H1 (cell line): ENCODE data around the gene ARPC4. TPM values are rescaled to one million over a fixed set of nuclear protein-coding genes. Genes with fewer than 3 reads are reported as not detected.

Experiments used
- CTCF ChIA-PET: fragments of 300-600 bp; sonication (Branson Sonifier 250); formaldehyde crosslinking; loops from one replicate; lab custom pipeline; 2021; ENCODE audit not compliant: partially characterized antibody; lab: Charles Lee
- POLR2A ChIA-PET: fragments of 300-600 bp; sonication (Branson Sonifier 250); formaldehyde crosslinking; loops from one replicate; lab custom pipeline; 2021; ENCODE audit warnings: inconsistent platforms; ENCODE audit not compliant: partially characterized antibody; lab: Charles Lee
- DNase-seq, 2 experiments: peaks; one replicate each; pipeline versions ENCODE4 v3.0.0 to v3.0.0-alpha.2; 2010 to 2022; ENCODE audit warnings: low spot score in 2 of 2, low read depth in 1 of 2, mixed read lengths in 1 of 2
- FAIRE-seq: peaks from 2 replicates; lab custom pipeline; 2011; peaks lifted over from hg19 to GRCh38; lab: Jason Lieb, UNC
- H2AFZ ChIP-seq: 2 replicates; pipeline ENCODE4 v1.8.1; 2012; ENCODE audit warnings: low read length, inconsistent platforms
- H2AK5ac ChIP-seq: 2 replicates; pipeline ENCODE4 v1.6.1; 2013; ENCODE audit warnings: low read depth, low read length
- H2BK120ac ChIP-seq: replicated peaks from 2 replicates; pipeline ENCODE3; 2013; ENCODE audit warnings: low read depth, low read length, inconsistent platforms
- H2BK12ac ChIP-seq: 2 replicates; pipeline ENCODE4 v1.6.1; 2013; ENCODE audit warnings: low read depth, low read length
- H2BK15ac ChIP-seq: 2 replicates; pipeline ENCODE4 v1.6.1; 2013; ENCODE audit warnings: low read length
- H2BK20ac ChIP-seq: 2 replicates; pipeline ENCODE4 v1.6.1; 2013; ENCODE audit warnings: low read length
- H2BK5ac ChIP-seq: 2 replicates; pipeline ENCODE4 v1.6.1; 2013; ENCODE audit warnings: low read depth, low read length
- H3K14ac ChIP-seq: 2 replicates; pipeline ENCODE4 v1.6.1; 2013; ENCODE audit warnings: inconsistent platforms; ENCODE audit not compliant: insufficient read length
- H3K18ac ChIP-seq: 2 replicates; pipeline ENCODE4 v1.6.1; 2013; ENCODE audit warnings: low read length; ENCODE audit errors: extremely low read depth
- H3K23ac ChIP-seq: 2 replicates; pipeline ENCODE4 v1.6.1; 2013; ENCODE audit warnings: inconsistent platforms; ENCODE audit not compliant: insufficient read length
- H3K23me2 ChIP-seq: 2 replicates; pipeline ENCODE4 v1.6.1; 2013; ENCODE audit warnings: low read depth, low read length
- H3K27ac ChIP-seq: 2 replicates; pipeline ENCODE4 v1.6.1; 2011; ENCODE audit warnings: low read depth, low read length, inconsistent platforms
- H3K27me3 ChIP-seq, 4 experiments: replicated peaks in 1 of 4; 1 replicate in 1 of 4; 2 replicates in 3 of 4; pipeline versions ENCODE4 v1.6.1 to v1.8.1; 2011 to 2013; ENCODE audit warnings: low read length in 3 of 4, mild to moderate bottlenecking in 3 of 4, inconsistent platforms in 2 of 4, mixed read lengths in 2 of 4, moderate library complexity in 1 of 4; ENCODE audit not compliant: control insufficient read depth in 3 of 4, insufficient read depth in 3 of 4; ENCODE audit errors: extremely low read depth in 1 of 4
- H3K36me3 ChIP-seq, 4 experiments: 2 replicates each; pipeline versions ENCODE4 v1.6.1 to v1.8.1; 2011 to 2013; ENCODE audit warnings: mild to moderate bottlenecking in 4 of 4, low read length in 3 of 4, moderate library complexity in 2 of 4, control low read depth in 1 of 4, inconsistent platforms in 1 of 4; ENCODE audit not compliant: insufficient read depth in 4 of 4, control insufficient read depth in 2 of 4
- H3K4ac ChIP-seq: replicated peaks from 2 replicates; pipeline ENCODE3; 2013; ENCODE audit warnings: low read length, low read depth, mixed read lengths, inconsistent platforms; ENCODE audit not compliant: insufficient read length
- H3K4me1 ChIP-seq, 4 experiments: replicated peaks in 1 of 4; 1 replicate in 1 of 4; 2 replicates in 3 of 4; pipeline versions ENCODE4 v1.6.1 to v1.8.1; 2011 to 2013; ENCODE audit warnings: low read length in 3 of 4, inconsistent platforms in 2 of 4, mixed read lengths in 1 of 4; ENCODE audit not compliant: insufficient read depth in 4 of 4, control insufficient read depth in 3 of 4
- H3K4me2 ChIP-seq, 2 experiments: 2 replicates each; pipeline versions ENCODE4 v1.6.1 to v1.8.1; 2011 to 2013; ENCODE audit warnings: low read depth in 2 of 2, low read length in 2 of 2, control low read depth in 1 of 2, inconsistent platforms in 1 of 2, mild to moderate bottlenecking in 1 of 2; ENCODE audit not compliant: insufficient read depth in 1 of 2
- H3K4me3 ChIP-seq, 4 experiments: fragments of 200-600, 300-600 bp in 1 of 4; sonication (generic), shearing (Covaris generic), sonication (Bioruptor Twin) in 1 of 4; 2 replicates each; pipeline versions ENCODE4 v1.5.1 to v1.8.1; 2011 to 2016; ENCODE audit warnings: low read length in 4 of 4, low read depth in 3 of 4, control low read depth in 2 of 4, inconsistent platforms in 2 of 4, mild to moderate bottlenecking in 2 of 4, mixed read lengths in 1 of 4, moderate library complexity in 1 of 4; ENCODE audit not compliant: insufficient read depth in 2 of 4; ENCODE audit errors: extremely low read depth in 1 of 4
- H3K56ac ChIP-seq: replicated peaks from 2 replicates; pipeline ENCODE3; 2013; ENCODE audit warnings: low read depth, mild to moderate bottlenecking, mixed read lengths, low read length, inconsistent platforms; ENCODE audit not compliant: insufficient read length
- H3K79me1 ChIP-seq: 2 replicates; pipeline ENCODE4 v1.6.1; 2013; ENCODE audit warnings: low read depth, low read length, control low read depth
- H3K79me2 ChIP-seq, 2 experiments: 2 replicates each; pipeline versions ENCODE4 v1.6.1 to v1.8.1; 2012 to 2013; ENCODE audit warnings: low read length in 2 of 2, mild to moderate bottlenecking in 2 of 2, inconsistent platforms in 1 of 2; ENCODE audit not compliant: insufficient read depth in 2 of 2, control insufficient read depth in 1 of 2
- H3K9ac ChIP-seq, 4 experiments: replicated peaks in 1 of 4; 1 replicate in 1 of 4; 2 replicates in 3 of 4; pipeline versions ENCODE4 v1.6.1 to v1.8.1; 2011 to 2013; ENCODE audit warnings: low read depth in 3 of 4, low read length in 3 of 4, control low read depth in 2 of 4, mild to moderate bottlenecking in 2 of 4, moderate library complexity in 2 of 4, inconsistent platforms in 1 of 4; ENCODE audit errors: extremely low read depth in 1 of 4
- H3K9me3 ChIP-seq, 2 experiments: 2 replicates each; pipeline versions ENCODE4 v1.6.1 to v1.8.1; 2012 to 2013; ENCODE audit warnings: mild to moderate bottlenecking in 2 of 2, moderate library complexity in 2 of 2, control low read depth in 1 of 2, inconsistent platforms in 1 of 2, low read depth in 1 of 2, low read length in 1 of 2, mixed read lengths in 1 of 2; ENCODE audit not compliant: insufficient read depth in 2 of 2
- H4K20me1 ChIP-seq, 2 experiments: replicated peaks in 1 of 2; 2 replicates each; pipeline versions ENCODE3 to v1.8.1; 2011 to 2013; ENCODE audit warnings: inconsistent platforms in 2 of 2, low read length in 2 of 2, mild to moderate bottlenecking in 1 of 2; ENCODE audit not compliant: insufficient read depth in 2 of 2, control insufficient read depth in 1 of 2
- H4K5ac ChIP-seq: 2 replicates; pipeline ENCODE4 v1.6.1; 2013; ENCODE audit warnings: low read length, low read depth, mixed read lengths, inconsistent platforms; ENCODE audit not compliant: insufficient read length
- H4K8ac ChIP-seq: 2 replicates; pipeline ENCODE4 v1.8.0; 2013; ENCODE audit warnings: mild to moderate bottlenecking, moderate library complexity, low read length, inconsistent platforms; ENCODE audit not compliant: insufficient read depth; ENCODE audit errors: extremely low read depth
- H4K91ac ChIP-seq: replicated peaks from 2 replicates; pipeline ENCODE3; 2013; ENCODE audit warnings: low read length, mixed read lengths, inconsistent platforms; ENCODE audit not compliant: insufficient read length
- ATF2 ChIP-seq: IDR thresholded peaks from 2 replicates; pipeline ENCODE4 v1.6.1; 2012; ENCODE audit warnings: low read length, inconsistent platforms
- CREB1 ChIP-seq: IDR thresholded peaks from 2 replicates; pipeline ENCODE4 v1.6.1; 2012; ENCODE audit warnings: inconsistent platforms
- HDAC2 ChIP-seq, 2 experiments: fragments of 300-600 bp in 1 of 2; sonication (generic) in 1 of 2; IDR thresholded peaks; 2 replicates each; pipeline ENCODE4 v1.6.1; 2011 to 2012; ENCODE audit warnings: low read depth in 2 of 2, low read length in 2 of 2, mild to moderate bottlenecking in 2 of 2, moderate library complexity in 2 of 2, borderline replicate concordance in 1 of 2, inconsistent platforms in 1 of 2
- JUND ChIP-seq: IDR thresholded peaks from 2 replicates; pipeline ENCODE4 v1.6.1; 2011; ENCODE audit warnings: mild to moderate bottlenecking, improper control_type of control experiment, low read length
- WGBS, 2 experiments: shearing (Covaris generic) in 1 of 2; methylation state at CpG; one replicate each; pipeline versions ENCODE4 v1.1.6 to v1.1.7; 2013 to 2015; ENCODE audit warnings: low lambda C conversion rate in 2 of 2, mixed read lengths in 2 of 2, inconsistent platforms in 1 of 2, low coverage in 1 of 2, missing lambda C conversion rate in 1 of 2; ENCODE audit not compliant: insufficient replicate concordance in 2 of 2, insufficient coverage in 1 of 2, insufficient read length in 1 of 2; ENCODE audit errors: extremely low coverage in 1 of 2, missing lambda C conversion rate in 1 of 2; 5-methylcytosine and 5-hydroxymethylcytosine counted together
- polyA plus RNA-seq, 7 experiments: library from polyadenylated mRNA; depleted of rRNA in 3 of 7; stranded (reverse) in 5 of 7; unstranded in 2 of 7; fragments of >200 nt in 5 of 7; fragments of 200-250 nt in 2 of 7; gene quantifications; 1 replicate in 5 of 7; 2 replicates in 1 of 7; 4 replicates in 1 of 7; pipeline versions ENCODE4 v1.2.1 to v1.2.3, GENCODE V29; 2011 to 2013; ENCODE audit warnings: missing spikeins in 2 of 7, mixed read lengths in 2 of 7
- total RNA-seq: library from RNA; stranded (reverse); fragmentation: NEBNext Ultra II Directional; extraction: Animal tissue kit (Norgen Biotek cat#: 25700); gene quantifications from 2 replicates; pipeline ENCODE4 v1.2.1, GENCODE V29; 2021

The ARPC4 gene
- total and polyA plus RNA-seq, 2 of the 8 experiments (the other 6 are each of a cell fraction or from before 2014, with no cell fraction given): 138 to 154 TPM

GRCh38 chr3:9818666-9819335, 25.9 kb downstream of the ARPC4 start:
- Histone ChIP-seq H3K4me2 (no peak overlapping the region), H2AFZ (no peak overlapping the region), H4K8ac (no peak overlapping the region), H3K79me2 (no peaks in the 10 kb centered on the region), H4K91ac (no peak overlapping the region), H2BK15ac (no peak overlapping the region), H4K20me1 (no peaks in the 10 kb centered on the region), H3K9ac (no peak overlapping the region), H3K23me2 (no peaks in the 10 kb centered on the region; the same call in 1 of the 2 replicates), H3K4me3 (no peak overlapping the region), H3K27me3 (no peaks in the 10 kb centered on the region; a peak in 1 of 7 replicates), H3K27ac (no peak overlapping the region), H2BK20ac (no peak overlapping the region), H2BK5ac (no peak overlapping the region), H3K4me1 (no peaks in the 10 kb centered on the region), H3K79me1 (no peaks in the 10 kb centered on the region), H3K36me3 (no peaks in the 10 kb centered on the region), H2BK12ac (no peak overlapping the region), H3K9me3 (no peaks in the 10 kb centered on the region), H3K4ac (no peak overlapping the region), H3K56ac (no peak overlapping the region), H3K23ac (no peak overlapping the region), H2BK120ac (no peak overlapping the region), H2AK5ac (no peak overlapping the region), H3K14ac (no peak overlapping the region), H4K5ac (no peak overlapping the region), H3K18ac (no peak overlapping the region)
- no peak for DNase-seq
- WGBS, 2 experiments: 91% methylated on average over 6 of the region's 7 CpGs; no CpG with 5 or more reads in 1 of the 2 experiments
- FAIRE-seq: no peak
- POLR2A ChIA-PET: no interaction called here
- CTCF ChIA-PET: interaction anchor here (0.5 to 5.7 kb wide), 10 partner anchors 10 to 216 kb away, joined by 3 to 30 read pairs (median 4); partner anchors contain the start of genes IL17RC and TTLL3
- TF ChIP-seq ATF2: no peak
- no peak for TF ChIP-seq JUND
- no peak for TF ChIP-seq HDAC2 (IDR thresholded peaks at IDR 0.05; ENCODE audit: borderline replicate concordance in 1 of 2, low read depth in 2 of 2, low read length in 2 of 2)
- no peak for TF ChIP-seq CREB1
